ENCODE data around the gene SLC37A2. TPM values are rescaled to one million over a fixed set of nuclear protein-coding genes. Genes with fewer than 3 reads are reported as not detected.

SLC37A2 gene
- total and polyA plus RNA-seq, 2 of the 13 experiments (the other 11 are each of a cell fraction or from before 2014, with no cell fraction given), result 4.6 to 7.1 TPM

DNA sequence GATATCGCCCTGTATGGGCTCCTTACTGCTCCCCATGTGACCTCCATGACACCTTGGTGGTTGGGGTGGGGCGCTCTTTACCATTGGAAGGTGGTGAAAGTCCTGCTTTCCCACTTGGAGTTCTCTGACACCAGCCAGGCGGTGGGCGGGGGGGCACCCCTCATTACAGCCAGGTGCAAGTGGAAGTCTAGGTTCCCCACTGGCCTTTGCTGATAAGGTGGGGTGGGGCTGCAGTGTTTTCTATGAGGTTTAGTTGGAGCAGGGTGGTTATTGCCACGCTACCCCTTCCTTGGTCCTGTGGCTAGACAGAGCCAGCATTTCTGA lies 5.5 kb upstream of the SLC37A2 start:
- no peak for FAIRE-seq
- no TSS peak for BruUV-seq (replicated peaks)
- intact Hi-C loops (cut with micrococcal nuclease; ENCODE audit: unreplicated experiment), result no loop called here

More for the DNA sequence above, 5.5 kb upstream of the SLC37A2 start:
- no peak overlapping the region for H2AFZ ChIP-seq (ENCODE audit: low read length)
- no peaks in the 10 kb centered on the region for H3K79me2 ChIP-seq (ENCODE audit: insufficient read depth, low read length)
- no peaks in the 10 kb centered on the region for H3K27me3 ChIP-seq (ENCODE audit: control insufficient read depth in 1 of 2, insufficient read depth in 2 of 2, low read length in 2 of 2)
- H3K4me2 ChIP-seq (ENCODE audit: low read depth, low read length), result peak overlapping the region; percentile 24; the same call in 1 of the 2 replicates
- ATAC-seq (no peak; the same call in 2 of the 3 replicates), DNase-seq (ENCODE audit: low spot score) (no peak)
- peaks cover 51% of the 10 kb centered on the region for H3K4me1 ChIP-seq (ENCODE audit: insufficient read depth, low read length)
- 33% methylated on average over 2 of the region's 5 CpGs for WGBS (ENCODE audit: low lambda C conversion rate)
- no peak overlapping the region for H3K9ac ChIP-seq (ENCODE audit: insufficient read depth, low read depth, low read length)
- H3K9me3 ChIP-seq (ENCODE audit: low read length), result no peaks in the 10 kb centered on the region
- H3K36me3 ChIP-seq (replicated peaks in 1 of 2; ENCODE audit: control insufficient read depth in 1 of 2, insufficient read depth in 2 of 2, low read length in 2 of 2), result no peaks in the 10 kb centered on the region
- ChIA-PET POLR2A (interaction anchor here (0.8 kb wide), 1 partner anchor 12 kb away, joined by 3 read pairs; no protein-coding TSS in a partner anchor), CTCF (ENCODE audit: low intra/inter-chr PET ratio, low total read pairs) (no interaction called here)
- no peak overlapping the region for H3K4me3 ChIP-seq (replicated peaks in 1 of 3; ENCODE audit: insufficient read depth in 1 of 3, low read depth in 2 of 3, low read length in 3 of 3)
- H4K20me1 ChIP-seq (ENCODE audit: insufficient read depth, low read length), result no peaks in the 10 kb centered on the region
- TF ChIP-seq, protein P1, sequence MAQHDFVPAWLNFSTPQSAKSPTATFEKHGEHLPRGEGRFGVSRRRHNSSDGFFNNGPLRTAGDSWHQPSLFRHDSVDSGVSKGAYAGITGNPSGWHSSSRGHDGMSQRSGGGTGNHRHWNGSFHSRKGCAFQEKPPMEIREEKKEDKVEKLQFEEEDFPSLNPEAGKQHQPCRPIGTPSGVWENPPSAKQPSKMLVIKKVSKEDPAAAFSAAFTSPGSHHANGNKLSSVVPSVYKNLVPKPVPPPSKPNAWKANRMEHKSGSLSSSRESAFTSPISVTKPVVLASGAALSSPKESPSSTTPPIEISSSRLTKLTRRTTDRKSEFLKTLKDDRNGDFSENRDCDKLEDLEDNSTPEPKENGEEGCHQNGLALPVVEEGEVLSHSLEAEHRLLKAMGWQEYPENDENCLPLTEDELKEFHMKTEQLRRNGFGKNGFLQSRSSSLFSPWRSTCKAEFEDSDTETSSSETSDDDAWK (CRISPR knock-in tag; IDR thresholded peaks at IDR 0.05), result no peak
- TF ChIP-seq FLYWCH1 (CRISPR knock-in tag; IDR thresholded peaks at IDR 0.05) (no peak), TBL1XR1 (IDR thresholded peaks at IDR 0.05; ENCODE audit: borderline replicate concordance, low read length, partially characterized antibody) (no peak), ZNF83 (CRISPR knock-in tag; IDR thresholded peaks at IDR 0.05; ENCODE audit: borderline replicate concordance) (no peak), ZNF605 (CRISPR knock-in tag; IDR thresholded peaks at IDR 0.05) (no peak), CENPX (CRISPR knock-in tag; IDR thresholded peaks at IDR 0.05) (no peak), MZF1 (CRISPR knock-in tag; IDR thresholded peaks at IDR 0.05; ENCODE audit: borderline replicate concordance) (no peak), ZFP41 (CRISPR knock-in tag; IDR thresholded peaks at IDR 0.05; ENCODE audit: borderline replicate concordance) (no peak), ZNF552 (CRISPR knock-in tag; IDR thresholded peaks at IDR 0.05; ENCODE audit: borderline replicate concordance) (no peak), ZBTB20 (CRISPR knock-in tag; IDR thresholded peaks at IDR 0.05; ENCODE audit: borderline replicate concordance, low read depth) (no peak), ZNF331 (CRISPR knock-in tag; IDR thresholded peaks at IDR 0.05) (no peak), ZNF451 (CRISPR knock-in tag; IDR thresholded peaks at IDR 0.05) (no peak), BHLHE40 (IDR thresholded peaks at IDR 0.05; ENCODE audit: low read length) (no peak), DNMT1 (CRISPR knock-in tag; IDR thresholded peaks at IDR 0.05) (no peak)
- TF ChIP-seq, protein P2, sequence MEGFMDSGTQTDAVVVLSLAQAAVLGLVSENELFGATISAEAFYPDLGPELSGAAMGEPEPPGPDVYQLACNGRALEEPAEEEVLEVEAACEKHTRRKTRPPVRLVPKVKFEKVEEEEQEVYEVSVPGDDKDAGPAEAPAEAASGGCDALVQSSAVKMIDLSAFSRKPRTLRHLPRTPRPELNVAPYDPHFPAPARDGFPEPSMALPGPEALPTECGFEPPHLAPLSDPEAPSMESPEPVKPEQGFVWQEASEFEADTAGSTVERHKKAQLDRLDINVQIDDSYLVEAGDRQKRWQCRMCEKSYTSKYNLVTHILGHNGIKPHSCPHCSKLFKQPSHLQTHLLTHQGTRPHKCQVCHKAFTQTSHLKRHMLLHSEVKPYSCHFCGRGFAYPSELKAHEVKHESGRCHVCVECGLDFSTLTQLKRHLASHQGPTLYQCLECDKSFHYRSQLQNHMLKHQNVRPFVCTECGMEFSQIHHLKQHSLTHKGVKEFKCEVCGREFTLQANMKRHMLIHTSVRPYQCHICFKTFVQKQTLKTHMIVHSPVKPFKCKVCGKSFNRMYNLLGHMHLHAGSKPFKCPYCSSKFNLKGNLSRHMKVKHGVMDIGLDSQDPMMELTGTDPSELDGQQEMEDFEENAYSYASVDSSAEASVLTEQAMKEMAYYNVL (CRISPR knock-in tag; IDR thresholded peaks at IDR 0.05; ENCODE audit: borderline replicate concordance), result no peak
- TF ChIP-seq, protein P3, sequence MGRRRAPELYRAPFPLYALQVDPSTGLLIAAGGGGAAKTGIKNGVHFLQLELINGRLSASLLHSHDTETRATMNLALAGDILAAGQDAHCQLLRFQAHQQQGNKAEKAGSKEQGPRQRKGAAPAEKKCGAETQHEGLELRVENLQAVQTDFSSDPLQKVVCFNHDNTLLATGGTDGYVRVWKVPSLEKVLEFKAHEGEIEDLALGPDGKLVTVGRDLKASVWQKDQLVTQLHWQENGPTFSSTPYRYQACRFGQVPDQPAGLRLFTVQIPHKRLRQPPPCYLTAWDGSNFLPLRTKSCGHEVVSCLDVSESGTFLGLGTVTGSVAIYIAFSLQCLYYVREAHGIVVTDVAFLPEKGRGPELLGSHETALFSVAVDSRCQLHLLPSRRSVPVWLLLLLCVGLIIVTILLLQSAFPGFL (CRISPR knock-in tag; IDR thresholded peaks at IDR 0.05), result no peak
- TF ChIP-seq, protein P4, sequence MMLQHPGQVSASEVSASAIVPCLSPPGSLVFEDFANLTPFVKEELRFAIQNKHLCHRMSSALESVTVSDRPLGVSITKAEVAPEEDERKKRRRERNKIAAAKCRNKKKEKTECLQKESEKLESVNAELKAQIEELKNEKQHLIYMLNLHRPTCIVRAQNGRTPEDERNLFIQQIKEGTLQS (CRISPR knock-in tag; IDR thresholded peaks at IDR 0.05), result no peak
- TF ChIP-seq, protein P5, sequence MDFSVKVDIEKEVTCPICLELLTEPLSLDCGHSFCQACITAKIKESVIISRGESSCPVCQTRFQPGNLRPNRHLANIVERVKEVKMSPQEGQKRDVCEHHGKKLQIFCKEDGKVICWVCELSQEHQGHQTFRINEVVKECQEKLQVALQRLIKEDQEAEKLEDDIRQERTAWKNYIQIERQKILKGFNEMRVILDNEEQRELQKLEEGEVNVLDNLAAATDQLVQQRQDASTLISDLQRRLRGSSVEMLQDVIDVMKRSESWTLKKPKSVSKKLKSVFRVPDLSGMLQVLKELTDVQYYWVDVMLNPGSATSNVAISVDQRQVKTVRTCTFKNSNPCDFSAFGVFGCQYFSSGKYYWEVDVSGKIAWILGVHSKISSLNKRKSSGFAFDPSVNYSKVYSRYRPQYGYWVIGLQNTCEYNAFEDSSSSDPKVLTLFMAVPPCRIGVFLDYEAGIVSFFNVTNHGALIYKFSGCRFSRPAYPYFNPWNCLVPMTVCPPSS (IDR thresholded peaks at IDR 0.05), result no peak
- in situ Hi-C loops (cut with HindIII; ENCODE audit: extremely low pct_ligation_motif_present, low pct_unique_long_range_greater_than_20kb), result no loop called here
- no peak overlapping the region for H3K27ac ChIP-seq (ENCODE audit: extremely low read length, insufficient read depth, low read length)
